Stimulated activated CD8-positive, alpha-beta memory T cell treated with anti-CD3 and anti-CD28 coated beads, Interleukin-7, amount 100 ng/mL, for 24 hours (primary cell): ENCODE results near the gene PTMA.
"Not testable (repeated sequence)": the region's sequence is repeated elsewhere in the genome, so short reads cannot be mapped to it uniquely, and the experiment has no call there.

ENCODE experiments used
- DNase-seq: peaks from one replicate; pipeline ENCODE4 v3.0.0-alpha.2; 2020; ENCODE audit warnings: low read depth

PTMA gene

DNA sequence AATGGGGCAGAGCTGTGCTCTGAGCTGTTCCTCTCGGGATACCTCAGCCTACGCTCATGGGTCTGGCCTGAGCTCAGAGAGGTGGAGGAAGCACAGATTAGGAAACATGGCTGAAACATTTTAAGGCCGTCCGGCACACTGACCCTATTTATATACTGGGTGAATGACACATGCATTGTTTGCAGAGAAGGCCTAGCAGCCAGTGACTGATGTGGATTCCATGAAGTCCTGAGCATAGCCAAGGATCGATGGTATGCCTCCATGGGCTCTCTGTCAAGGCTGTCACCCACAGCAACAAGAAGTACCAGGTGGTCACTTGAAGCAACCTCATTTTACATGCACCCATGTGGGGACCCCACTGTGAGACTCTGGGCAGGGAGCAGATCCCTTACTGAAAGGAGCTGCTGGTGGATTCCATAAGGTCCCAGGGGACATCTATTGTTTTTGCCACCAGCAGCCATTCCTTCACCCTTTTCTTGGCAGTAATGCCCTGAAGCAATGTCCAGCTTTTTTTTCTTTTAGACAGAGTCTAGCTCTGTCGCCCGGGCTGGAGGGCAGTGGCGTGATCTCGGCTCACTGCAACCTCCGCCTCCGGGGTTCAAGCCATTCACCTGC is 8.4 kb downstream of the PTMA start:
- DNase-seq: no peak

DNA sequence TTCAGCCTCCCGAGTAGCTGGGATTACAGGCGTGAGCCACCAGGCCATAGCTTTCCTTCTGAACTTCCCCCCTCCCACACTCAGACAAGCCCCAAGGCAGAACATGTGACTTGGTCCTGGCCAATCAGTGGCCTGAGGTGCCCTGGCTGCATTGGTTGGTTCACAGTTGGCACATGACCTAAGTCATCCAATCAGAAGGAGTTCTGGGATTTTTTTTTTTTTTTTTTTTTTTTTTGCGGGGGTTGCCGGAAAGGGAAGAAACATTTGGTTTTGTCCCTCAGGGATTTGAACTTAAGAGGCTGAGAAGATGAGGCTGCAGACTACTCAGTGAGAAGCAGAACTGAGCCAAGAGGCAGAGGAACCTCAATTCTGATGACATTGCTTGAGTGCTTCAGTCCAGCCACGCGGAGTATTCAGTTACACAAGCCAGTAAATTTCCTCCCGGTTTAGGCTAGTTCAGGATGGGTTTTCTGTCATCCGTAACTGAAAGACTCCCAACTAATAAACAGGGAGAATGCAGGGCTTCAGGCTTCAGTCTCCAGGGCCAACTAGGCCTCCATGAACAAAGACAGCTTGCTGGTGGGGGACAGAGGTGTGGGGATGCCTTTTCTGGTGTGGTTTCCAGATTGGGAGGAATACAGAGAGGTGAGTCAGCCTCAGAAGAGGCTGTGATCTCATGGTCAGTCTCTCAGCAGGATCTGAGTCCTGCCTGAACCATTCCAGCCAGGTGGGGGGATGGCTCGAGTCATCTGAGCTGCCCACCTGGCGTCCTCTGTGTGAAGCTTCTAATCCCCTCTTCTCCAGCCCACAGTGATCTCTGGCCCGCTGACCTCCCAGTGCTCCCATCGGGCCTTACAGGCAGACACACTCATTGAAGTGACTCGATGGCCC is 9.2 kb downstream of the PTMA start:
- no peak for DNase-seq

DNA sequence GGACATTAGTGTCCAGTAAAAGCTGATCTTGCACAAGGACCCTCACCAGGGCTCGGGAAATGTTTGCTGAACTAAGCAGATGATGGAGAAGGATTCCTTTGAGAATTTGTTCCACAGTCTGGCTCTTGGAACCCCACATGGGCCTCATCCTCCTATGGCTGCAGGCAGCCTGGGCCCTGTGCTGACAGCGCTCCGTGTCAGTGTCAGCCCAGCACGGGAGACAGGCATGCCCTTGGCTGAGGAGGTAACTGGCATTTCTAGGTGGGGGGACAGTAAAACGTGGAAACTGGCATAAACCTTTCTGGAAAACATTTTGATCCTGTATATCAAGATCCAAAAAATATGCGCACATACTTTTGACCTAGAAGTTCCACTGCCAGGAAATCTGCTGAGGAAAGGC is 10.5 kb downstream of the PTMA start:
- DNase-seq: no peak

DNA sequence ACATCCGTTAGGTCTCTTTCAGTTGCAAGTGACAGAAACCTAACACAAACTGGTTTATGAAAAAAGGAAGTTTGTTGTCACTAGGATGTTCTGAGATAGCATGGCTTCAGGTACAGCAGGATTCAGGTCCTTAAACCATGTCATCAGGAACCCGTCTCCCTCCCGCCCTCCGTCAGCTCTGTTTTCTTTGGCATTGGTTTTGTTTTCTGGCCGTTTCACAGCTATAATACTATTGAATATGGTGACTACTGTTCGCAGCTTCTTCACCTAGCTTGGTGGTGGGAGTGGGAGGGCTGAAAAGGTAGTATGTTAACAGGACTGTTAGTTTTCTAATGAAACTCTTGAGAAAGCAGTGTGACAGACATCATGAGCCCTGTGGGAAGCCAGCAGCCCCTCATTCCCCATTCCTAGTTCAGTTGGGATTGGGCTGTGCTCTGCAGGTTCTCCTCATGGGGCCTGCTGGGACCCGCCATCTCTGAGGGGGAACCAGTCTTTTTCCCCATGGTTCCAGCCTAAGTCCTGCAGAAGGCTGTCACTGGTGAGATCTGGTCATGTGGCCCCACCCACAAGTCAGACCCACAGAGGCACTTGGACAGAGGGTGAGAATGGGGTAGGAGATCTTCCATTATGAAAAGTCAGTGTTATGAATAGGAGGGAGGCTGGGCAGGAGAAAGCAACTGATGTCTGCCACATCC is 12.1 kb downstream of the PTMA start:
- DNase-seq: no peak

DNA sequence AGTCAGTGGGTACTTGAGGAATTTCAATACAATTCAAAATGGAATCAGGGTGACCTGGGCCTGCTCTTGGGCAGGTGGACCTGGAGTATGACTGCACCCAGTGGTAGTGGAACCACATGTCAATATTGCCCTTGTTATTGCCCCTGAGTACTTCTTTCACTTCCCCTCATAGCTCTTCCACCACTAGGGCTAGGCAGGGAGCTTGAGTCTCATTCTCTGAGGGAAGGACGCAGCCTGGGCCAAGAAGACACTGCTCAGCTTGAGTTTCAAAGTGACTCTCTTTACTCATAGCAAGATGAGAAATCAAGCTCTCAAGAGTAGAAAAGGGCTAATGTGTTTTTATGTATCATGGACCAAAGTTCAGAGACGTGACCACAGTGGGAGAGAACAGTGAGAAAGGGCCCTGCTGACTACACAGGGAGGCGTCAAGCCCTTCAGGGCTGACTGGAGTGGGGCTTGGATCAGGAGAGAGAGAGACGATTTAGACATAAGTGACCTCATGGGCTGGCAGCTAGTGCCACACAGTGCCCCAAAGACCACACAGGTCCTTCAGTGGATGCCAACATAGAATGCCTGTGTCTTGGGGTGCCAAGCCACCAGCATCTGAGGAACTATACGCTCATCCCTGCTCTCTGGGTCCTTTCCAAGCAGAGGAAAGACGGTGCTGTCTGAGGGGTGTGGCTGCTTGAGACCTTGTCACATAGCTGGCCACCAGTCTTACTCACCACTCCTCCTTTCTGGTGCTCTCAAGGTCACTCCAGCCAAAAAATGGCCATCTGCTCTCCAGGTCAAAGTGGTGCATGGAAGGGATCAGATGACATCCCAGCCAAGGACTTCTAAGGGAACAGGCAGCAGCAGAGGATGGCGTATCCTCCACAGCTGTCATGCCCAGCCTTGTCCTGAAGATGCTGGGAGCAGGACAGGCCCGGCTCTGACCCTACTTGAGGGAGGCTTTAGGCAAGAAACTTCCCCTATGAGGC is 13.0 kb downstream of the PTMA start:
- no peak for DNase-seq

DNA sequence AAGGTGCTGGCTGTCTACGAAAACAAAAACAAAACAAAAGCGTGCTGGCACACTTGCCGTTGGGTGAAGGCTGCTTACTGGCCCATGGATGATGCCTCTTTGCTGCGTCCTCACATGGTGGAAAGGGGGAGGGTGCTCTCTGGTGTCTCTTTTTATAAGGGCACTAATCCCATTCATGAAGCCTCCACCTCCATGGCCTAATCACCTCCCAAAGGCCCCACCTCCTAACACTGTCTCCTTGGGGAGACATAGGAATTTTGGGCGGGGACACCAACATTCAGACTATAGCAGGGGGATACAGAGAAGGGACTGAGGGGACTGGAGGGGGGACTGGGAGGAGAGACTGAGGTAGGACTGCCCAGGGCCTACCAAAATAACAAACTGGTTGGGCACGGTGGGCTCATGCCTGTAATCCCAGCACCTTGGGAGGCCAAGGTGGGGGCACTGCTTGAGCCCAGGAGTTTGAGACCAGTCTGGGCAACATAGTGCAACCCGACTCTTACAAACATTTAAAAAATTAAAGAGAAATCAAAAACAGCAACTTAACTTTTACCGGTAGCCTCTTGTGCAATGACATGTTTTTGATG is 14.5 kb downstream of the PTMA start:
- DNase-seq: no peak

DNA sequence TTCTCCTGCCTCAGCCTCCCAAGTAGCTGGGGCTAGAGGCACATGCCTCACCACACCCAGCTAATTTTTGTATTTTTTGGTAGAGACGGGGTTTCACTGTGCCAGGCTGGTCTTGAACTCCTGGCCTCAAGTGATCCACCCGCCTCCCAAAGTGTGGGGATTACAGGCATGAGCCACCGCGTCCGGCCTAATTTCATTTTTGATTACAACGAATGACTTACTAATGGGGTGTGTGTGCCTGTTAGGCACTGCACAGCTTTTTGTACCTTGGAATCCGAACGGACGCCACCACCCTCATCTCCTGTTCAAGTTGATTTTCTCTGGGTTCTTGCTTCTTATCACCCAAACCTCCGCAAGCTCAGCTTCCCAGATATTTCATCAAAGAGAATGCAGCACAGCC is 17.2 kb downstream of the PTMA start:
- no peak for DNase-seq

DNA sequence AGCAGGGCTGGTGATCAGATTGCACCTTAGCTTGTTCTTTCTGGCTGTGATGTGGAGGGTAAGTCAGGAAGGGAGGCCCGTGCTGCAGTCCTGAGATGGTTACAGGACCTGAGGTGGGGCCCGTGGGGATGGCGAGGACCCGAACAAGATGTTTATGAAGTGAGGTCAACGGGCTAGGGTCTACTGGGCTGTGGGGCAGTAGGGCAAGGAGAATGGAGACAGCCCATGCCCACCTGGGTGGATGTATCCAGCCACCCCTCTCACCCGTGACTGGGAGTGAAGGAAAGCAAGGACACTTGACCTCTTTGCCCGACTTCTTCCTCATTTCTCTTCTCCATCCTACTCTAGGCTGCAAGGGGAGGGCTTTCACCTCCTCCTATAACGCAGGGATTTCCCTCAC is 18.0 kb downstream of the PTMA start:
- DNase-seq: no peak

DNA sequence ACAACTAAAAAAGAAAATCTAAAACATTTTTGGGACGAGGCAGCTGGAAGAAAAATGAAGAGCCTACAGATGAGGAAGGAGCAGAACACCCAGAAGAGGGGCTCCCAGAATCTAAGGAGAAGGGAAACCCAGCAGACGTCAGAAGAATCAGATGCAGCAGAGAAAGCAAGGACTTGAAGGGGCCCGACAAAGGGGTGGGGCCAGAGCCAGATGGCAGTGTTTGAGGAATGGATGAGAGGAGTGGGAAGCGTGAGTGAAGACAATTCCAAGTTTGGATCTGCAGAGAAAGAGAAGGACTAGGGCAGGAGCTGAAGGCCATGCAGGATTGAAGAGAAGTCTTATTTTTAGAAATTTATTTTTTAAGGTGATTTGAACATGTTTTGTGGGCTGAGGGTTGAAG is 19.3 kb downstream of the PTMA start:
- DNase-seq: no peak

DNA sequence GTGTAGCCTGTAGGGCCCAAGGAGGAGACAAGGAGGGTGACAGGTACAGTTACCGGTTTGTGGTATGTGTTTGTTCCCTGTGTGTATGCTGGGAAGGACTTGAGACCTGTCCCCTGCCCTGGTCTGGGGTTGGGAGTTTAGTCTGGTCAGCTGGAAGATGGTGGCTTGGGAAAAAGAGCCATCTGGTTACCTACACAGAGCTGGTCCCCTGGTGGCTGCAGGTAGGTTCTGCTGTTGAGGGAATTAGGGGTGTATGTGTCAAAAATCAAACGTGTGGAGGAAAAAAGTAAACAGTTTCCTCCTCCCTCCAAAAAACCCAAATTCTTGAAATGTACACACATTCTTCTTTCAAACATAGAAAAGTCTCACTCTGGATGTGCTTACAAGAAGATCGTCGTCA is 24.3 kb downstream of the PTMA start:
- no peak for DNase-seq

DNA sequence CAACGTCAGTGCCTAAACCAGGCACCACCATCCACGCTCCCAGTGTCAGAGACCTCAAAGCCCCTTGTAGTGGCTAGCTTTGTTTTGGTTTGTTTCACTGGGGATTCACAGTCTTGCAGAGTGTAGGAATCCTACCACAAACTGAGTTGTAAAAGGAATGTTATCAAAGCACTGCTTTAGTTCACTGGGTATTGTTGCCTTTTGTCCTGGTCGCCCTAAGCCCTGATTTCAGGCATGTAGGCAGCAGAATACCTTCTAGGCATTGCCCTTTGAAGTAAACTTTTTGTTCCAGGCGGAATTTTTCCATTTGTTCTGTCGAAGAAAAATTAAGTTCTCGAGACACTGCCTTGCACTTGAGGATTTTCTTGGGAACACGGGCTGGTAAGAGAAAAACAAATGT is 29.4 kb downstream of the PTMA start:
- DNase-seq: no peak

DNA sequence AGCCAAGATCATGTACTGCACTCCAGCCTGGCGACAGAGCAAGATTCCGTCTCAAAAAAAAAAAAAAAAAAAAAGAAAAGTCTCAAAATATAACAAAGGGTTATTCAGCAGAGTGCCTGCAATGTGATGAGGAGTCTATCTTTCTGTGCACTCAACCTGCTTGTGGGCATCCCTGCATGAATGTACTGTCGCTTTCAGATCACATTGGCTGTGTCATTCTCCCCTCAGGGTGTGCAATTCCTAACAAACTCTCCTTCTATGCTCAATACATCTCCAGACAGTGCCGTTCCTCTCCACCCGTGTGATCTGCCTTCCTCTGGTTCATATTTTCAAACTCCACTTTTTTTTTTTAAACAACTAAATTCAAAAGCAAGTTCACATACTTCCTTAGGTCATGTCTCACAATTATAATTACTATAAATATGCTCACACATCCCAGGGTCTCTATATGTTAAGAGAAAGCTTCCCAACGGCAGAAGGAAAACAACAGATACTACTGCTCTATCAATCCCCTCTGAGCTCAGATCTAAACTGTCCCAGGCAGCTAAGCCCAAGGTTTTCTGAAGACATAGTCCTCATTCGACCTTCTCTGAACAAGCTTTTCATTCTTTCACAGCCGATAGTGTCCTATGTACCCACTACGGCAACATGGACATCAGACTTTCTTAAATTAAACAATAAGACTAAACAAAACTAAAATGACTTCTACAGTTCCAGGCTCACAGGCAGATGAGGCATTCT is 35.2 kb downstream of the PTMA start:
- no peak for DNase-seq

DNA sequence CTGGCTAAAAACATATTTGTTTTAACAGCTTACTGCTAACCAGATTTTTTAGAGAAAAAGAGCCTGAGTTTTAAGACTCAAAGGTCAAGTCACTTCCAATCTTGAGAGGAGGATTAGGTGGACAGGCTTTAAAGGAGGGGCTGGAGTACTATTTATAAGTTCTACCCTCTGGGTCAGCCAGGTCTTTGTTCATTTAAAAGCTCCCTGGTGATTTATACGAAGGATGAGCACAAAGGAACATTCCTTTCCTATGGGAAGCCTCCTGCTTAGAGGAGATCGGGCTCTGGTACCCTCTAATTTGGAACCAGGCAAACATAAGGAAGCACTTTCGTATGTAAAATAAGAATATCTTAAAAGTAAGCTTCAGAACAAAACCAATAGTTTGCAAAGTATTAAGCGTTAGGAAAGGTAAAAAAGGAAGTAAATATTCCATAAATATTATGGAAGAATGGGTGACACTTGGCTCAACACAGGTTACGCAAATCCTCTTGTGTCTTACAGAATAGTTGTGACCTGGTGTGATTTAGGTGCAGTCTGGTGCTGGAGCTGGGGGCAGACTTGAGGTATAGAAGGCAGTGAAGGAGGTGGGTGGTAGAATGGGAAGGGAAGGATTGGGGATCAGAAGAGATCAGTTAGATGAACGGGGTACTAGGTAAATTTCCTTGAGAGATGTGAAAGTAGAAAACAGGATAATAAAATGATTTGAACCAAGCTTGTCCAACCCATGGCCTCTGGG is 37.1 kb downstream of the PTMA start:
- DNase-seq: no peak

DNA sequence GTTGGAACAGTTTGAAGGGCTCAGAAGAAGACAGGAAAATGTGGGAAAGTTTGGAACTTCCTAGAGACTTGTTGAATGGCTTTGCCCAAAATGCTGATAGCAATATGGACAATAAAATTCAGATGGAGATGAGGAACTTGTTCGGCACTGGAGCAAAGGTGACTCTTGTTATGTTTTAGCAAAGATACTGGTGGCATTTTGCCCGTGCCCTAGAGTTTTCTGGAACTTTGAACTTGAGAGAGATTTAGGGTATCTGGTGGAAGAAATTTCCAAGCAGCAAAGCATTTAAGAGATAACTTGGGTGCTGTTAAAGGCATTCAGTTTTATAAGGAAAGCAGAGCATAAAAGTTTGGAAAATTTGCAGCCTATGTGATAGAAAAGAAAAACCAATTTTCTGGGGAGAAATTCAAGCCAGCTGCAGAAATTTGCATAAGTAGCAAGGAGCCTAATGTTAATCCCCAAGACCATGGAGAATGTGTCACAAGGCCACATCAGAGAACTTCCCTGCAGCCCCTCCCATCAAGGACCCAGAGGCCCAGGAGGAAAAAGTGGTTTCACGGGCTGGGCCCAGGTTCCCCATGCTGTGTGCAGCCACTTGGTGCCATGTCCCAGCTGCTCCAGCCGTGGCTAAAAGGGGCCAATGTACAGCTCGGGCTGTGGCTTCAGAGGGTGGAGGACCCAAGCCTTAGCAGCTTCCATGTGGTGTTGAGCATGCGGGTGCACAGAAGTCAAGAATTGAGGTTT is 40.0 kb downstream of the PTMA start:
- DNase-seq: not testable (repeated sequence)

DNA sequence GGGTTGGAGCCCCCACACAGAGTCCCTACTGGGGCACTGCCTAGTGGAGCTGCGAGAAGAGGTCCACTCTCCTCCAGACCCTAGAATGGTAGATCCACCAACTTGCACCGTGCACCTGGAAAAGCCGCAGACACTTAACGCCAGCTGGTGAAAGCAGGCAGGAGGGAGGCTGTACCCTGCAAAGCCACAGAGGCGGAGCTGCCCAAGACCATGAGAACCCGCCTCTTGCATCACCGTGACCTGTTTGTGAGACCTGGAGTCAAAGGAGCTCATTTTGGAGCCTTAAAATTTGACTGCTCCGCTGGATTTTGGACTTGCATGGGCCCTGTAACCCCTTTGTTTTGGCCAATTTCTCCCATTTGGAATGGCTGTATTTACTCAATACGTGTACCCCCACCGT is 40.7 kb downstream of the PTMA start:
- not testable (repeated sequence) for DNase-seq

DNA sequence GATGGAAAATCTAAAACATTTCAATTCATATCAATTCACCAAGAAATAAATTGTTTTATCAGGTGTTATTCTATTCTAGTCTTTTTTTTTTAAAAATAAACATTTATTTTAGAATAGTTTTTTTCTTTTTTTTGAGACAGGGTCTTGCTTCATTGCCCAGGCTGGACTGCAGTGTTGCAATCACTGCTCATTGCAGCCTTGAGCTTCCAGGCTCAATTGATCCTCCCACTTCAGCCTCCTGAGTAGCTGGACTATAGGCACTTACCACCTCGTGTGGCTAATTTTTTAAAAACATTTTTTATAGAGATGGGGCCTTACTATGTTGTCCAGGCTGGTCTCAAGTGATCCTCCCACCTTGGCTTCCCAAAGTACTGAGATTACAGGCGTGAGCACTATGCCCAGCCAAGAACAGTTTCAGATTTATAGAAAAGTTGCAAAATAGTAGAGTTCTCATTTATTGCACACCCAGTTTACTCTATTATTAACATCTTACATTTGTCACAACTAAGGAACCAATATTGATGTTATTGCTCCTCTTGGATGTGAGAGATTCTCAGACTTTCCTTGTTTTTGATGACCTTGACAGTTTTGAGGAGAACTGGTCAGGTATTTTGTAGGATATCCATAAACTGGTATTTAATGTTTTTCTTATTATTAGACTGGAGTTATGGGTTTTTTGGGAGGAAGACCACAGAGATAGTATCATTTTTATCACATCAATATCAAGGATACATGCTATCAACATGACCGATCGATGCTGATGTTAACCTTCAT is 42.9 kb downstream of the PTMA start:
- no peak for DNase-seq

DNA sequence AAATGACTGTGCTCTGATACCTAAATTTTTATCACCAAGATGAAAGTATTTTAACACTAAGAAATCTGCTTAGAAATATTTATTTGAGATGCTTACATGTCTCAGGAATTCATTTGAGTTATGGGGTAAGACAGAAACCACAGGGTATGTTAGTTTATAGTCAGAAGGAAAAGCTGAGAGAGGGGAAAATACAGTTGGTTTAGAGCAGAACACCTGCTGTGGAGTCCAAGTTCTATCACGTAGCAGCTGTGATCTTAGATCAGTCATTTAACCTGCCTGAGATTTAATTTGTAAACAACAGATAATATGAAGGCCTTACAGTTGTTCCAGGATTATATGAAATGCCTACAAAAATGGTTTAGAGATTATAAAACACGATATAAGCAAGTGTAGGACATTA is 43.7 kb downstream of the PTMA start:
- DNase-seq: no peak

DNA sequence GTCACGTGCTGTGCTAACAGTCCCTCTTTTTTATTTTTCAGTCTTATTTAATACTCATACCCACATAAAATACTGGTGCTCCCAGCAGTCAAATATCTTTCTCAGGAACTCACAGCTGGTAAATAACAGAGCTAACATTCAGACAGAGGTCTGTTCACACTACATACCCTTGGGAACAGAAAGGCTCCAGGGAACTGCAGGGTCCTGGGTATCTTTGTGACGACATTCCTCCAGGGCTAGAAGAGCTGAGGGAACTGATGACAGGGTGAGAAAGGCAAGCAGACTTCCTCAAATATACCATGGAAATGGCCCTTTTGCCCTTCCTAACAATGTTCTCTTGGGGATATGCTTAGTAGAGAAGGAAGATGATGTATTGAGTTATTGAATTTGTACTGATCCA is 53.4 kb downstream of the PTMA start:
- DNase-seq: no peak
